ENCODE data around the gene DEF6. TPM values are rescaled to one million over a fixed set of nuclear protein-coding genes. Genes with fewer than 3 reads are reported as not detected.

DEF6 gene
- total and polyA plus RNA-seq, 2 of the 13 experiments (the other 11 are each of a cell fraction or from before 2014, with no cell fraction given): 5.2 to 10.0 TPM

DNA sequence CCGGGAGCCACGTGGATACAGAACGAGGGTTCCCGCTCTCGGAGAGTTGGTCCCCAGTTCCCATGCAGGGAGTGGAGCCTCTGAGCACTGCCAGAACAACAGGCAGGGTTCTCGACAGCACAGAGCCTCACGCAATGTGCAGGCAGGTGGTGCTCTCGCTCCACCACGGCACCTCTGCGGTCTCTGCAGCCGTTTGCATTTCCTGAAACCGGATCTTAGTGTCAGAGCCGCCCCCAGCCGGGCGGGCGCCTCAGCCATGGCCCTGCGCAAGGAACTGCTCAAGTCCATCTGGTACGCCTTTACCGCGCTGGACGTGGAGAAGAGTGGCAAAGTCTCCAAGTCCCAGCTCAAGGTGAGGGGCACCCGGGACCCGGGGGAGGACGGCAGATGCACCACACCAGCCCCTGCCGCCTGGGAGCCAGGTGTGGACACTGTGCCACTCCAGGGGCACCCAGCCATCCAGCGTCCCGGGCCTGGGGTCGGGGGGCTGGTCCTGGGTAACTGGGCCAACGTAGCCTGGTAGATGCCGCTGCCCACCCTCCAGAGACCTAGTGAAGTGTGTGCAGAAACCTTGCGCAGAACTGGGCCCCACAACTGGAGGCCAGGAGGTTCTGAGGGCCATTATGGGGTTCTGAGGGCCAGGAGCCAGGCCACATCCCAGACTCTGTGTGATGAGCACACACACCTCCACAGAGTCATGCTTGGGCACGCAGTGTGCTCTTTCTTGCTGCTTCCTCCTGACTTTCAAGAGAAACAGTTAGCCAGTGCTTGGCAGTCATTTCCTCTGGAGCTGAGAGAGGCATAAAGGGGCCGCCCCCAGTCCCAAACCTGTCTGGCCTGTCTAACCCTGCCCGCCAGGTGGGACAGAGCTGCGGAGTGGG, at the start of gene DEF6 (continued):
- TF ChIP-seq, protein P1, sequence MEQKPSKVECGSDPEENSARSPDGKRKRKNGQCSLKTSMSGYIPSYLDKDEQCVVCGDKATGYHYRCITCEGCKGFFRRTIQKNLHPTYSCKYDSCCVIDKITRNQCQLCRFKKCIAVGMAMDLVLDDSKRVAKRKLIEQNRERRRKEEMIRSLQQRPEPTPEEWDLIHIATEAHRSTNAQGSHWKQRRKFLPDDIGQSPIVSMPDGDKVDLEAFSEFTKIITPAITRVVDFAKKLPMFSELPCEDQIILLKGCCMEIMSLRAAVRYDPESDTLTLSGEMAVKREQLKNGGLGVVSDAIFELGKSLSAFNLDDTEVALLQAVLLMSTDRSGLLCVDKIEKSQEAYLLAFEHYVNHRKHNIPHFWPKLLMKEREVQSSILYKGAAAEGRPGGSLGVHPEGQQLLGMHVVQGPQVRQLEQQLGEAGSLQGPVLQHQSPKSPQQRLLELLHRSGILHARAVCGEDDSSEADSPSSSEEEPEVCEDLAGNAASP (CRISPR knock-in tag; IDR thresholded peaks at IDR 0.05; ENCODE audit: borderline replicate concordance): peak; percentile 61; the same call in 1 of the 2 replicates
- TF ChIP-seq, protein P2, sequence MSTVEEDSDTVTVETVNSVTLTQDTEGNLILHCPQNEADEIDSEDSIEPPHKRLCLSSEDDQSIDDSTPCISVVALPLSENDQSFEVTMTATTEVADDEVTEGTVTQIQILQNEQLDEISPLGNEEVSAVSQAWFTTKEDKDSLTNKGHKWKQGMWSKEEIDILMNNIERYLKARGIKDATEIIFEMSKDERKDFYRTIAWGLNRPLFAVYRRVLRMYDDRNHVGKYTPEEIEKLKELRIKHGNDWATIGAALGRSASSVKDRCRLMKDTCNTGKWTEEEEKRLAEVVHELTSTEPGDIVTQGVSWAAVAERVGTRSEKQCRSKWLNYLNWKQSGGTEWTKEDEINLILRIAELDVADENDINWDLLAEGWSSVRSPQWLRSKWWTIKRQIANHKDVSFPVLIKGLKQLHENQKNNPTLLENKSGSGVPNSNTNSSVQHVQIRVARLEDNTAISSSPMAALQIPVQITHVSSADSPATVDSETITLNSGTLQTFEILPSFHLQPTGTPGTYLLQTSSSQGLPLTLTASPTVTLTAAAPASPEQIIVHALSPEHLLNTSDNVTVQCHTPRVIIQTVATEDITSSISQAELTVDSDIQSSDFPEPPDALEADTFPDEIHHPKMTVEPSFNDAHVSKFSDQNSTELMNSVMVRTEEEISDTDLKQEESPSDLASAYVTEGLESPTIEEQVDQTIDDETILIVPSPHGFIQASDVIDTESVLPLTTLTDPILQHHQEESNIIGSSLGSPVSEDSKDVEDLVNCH (CRISPR knock-in tag; IDR thresholded peaks at IDR 0.05): no peak
- TF ChIP-seq TARDBP (CRISPR knock-in tag; IDR thresholded peaks at IDR 0.05): peak; percentile 88
- peak; percentile 96; the same call in 1 of the 2 replicates for TF ChIP-seq ZNF510 (CRISPR knock-in tag; IDR thresholded peaks at IDR 0.05; ENCODE audit: low read depth)
- peak; percentile 48; the same call in 1 of the 2 replicates for TF ChIP-seq TOPORS (CRISPR knock-in tag; IDR thresholded peaks at IDR 0.05)
- TF ChIP-seq, protein P3, sequence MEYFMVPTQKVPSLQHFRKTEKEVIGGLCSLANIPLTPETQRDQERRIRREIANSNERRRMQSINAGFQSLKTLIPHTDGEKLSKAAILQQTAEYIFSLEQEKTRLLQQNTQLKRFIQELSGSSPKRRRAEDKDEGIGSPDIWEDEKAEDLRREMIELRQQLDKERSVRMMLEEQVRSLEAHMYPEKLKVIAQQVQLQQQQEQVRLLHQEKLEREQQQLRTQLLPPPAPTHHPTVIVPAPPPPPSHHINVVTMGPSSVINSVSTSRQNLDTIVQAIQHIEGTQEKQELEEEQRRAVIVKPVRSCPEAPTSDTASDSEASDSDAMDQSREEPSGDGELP (IDR thresholded peaks at IDR 0.05; ENCODE audit: borderline replicate concordance, low read depth): 0 out of 2 replicates have a peak, but pooled peaks have one; percentile 41
- TF ChIP-seq HCFC1 (IDR thresholded peaks at IDR 0.05; ENCODE audit: low read depth, low read length): peak; percentile 15; the same call in 1 of the 2 replicates
- TF ChIP-seq ZNF572 (CRISPR knock-in tag; IDR thresholded peaks at IDR 0.05): 0 out of 2 replicates have a peak, but pooled peaks have one; percentile 56
- 0 out of 2 replicates have a peak, but pooled peaks have one; percentile 54 for TF ChIP-seq CAMTA2 (CRISPR knock-in tag; IDR thresholded peaks at IDR 0.05; ENCODE audit: borderline replicate concordance)
- TF ChIP-seq ZNF550 (CRISPR knock-in tag; IDR thresholded peaks at IDR 0.05; ENCODE audit: borderline replicate concordance): no peak
- peak; percentile 92; the same call in 1 of the 2 replicates for TF ChIP-seq SALL2 (CRISPR knock-in tag; IDR thresholded peaks at IDR 0.05)
- TF ChIP-seq, protein P4, sequence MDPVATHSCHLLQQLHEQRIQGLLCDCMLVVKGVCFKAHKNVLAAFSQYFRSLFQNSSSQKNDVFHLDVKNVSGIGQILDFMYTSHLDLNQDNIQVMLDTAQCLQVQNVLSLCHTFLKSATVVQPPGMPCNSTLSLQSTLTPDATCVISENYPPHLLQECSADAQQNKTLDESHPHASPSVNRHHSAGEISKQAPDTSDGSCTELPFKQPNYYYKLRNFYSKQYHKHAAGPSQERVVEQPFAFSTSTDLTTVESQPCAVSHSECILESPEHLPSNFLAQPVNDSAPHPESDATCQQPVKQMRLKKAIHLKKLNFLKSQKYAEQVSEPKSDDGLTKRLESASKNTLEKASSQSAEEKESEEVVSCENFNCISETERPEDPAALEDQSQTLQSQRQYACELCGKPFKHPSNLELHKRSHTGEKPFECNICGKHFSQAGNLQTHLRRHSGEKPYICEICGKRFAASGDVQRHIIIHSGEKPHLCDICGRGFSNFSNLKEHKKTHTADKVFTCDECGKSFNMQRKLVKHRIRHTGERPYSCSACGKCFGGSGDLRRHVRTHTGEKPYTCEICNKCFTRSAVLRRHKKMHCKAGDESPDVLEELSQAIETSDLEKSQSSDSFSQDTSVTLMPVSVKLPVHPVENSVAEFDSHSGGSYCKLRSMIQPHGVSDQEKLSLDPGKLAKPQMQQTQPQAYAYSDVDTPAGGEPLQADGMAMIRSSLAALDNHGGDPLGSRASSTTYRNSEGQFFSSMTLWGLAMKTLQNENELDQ (CRISPR knock-in tag; IDR thresholded peaks at IDR 0.05; ENCODE audit: borderline replicate concordance): no peak
- TF ChIP-seq PHF21A (CRISPR knock-in tag; IDR thresholded peaks at IDR 0.05): peak; percentile 25; the same call in 1 of the 2 replicates
- TF ChIP-seq ZFP36L1 (CRISPR knock-in tag; IDR thresholded peaks at IDR 0.05): no peak
- no peak; the same call in 1 of the 2 replicates for TF ChIP-seq ZNF326 (CRISPR knock-in tag; IDR thresholded peaks at IDR 0.05; ENCODE audit: borderline replicate concordance)
- no peak for TF ChIP-seq SKI (IDR thresholded peaks at IDR 0.05; ENCODE audit: partially characterized antibody)
- no peak for TF ChIP-seq HNRNPK (IDR thresholded peaks at IDR 0.05; ENCODE audit: low read depth, low read length, poor library complexity, severe bottlenecking)
- peak; percentile 66 for TF ChIP-seq ZMYM3 (CRISPR knock-in tag; IDR thresholded peaks at IDR 0.05)
- peak; percentile 93; the same call in 1 of the 2 replicates for TF ChIP-seq NFKB2 (CRISPR knock-in tag; IDR thresholded peaks at IDR 0.05; ENCODE audit: borderline replicate concordance)

All from HepG2 (cell line).